AG09309 (cell line): ENCODE results near the gene SLC12A2.

Experiments
- DNase-seq: peaks from one replicate; pipeline ENCODE4 v3.0.0-alpha.2; 2010; ENCODE audit warnings: low read depth
- H3K4me3 ChIP-seq: 2 replicates; pipeline ENCODE4 v1.5.1; 2011; ENCODE audit warnings: mild to moderate bottlenecking, low read depth, low read length, moderate library complexity; ENCODE audit not compliant: control insufficient read depth
- CTCF ChIP-seq: IDR thresholded peaks from 2 replicates; pipeline ENCODE4 v1.5.1; 2011; ENCODE audit warnings: mild to moderate bottlenecking, low read depth, low read length, inconsistent platforms; ENCODE audit not compliant: insufficient read depth, control insufficient read depth; ENCODE audit errors: missing control alignments

The SLC12A2 gene

GRCh38 chr5:128196791-128197190 is 113.2 kb downstream of the SLC12A2 start:
- H3K4me3 ChIP-seq = no peak overlapping the region
- no peak for DNase-seq
- no peak for TF ChIP-seq CTCF

- no peak overlapping the region for H3K4me3 ChIP-seq
- no peak for TF ChIP-seq CTCF
- no peak for DNase-seq
Observed at GRCh38 chr5:128197896-128198522, 114.4 kb downstream of the SLC12A2 start.

- no peak overlapping the region for H3K4me3 ChIP-seq
- DNase-seq = no peak
- TF ChIP-seq CTCF = no peak
Observed at GRCh38 chr5:128199104-128199503, 115.5 kb downstream of the SLC12A2 start.

- TF ChIP-seq CTCF = no peak
- no peak overlapping the region for H3K4me3 ChIP-seq
- no peak for DNase-seq
Observed at GRCh38 chr5:128199611-128200010, 116.0 kb downstream of the SLC12A2 start.

- H3K4me3 ChIP-seq = peak overlapping the region; percentile 20
- TF ChIP-seq CTCF = peak; percentile 70
- no peak for DNase-seq
Observed at GRCh38 chr5:128201065-128201926, 117.7 kb downstream of the SLC12A2 start.

- no peak for TF ChIP-seq CTCF
- DNase-seq = no peak
Observed at GRCh38 chr5:128202320-128202719, 118.8 kb downstream of the SLC12A2 start.

GRCh38 chr5:128208436-128208835 is 124.9 kb downstream of the SLC12A2 start:
- DNase-seq = no peak
- H3K4me3 ChIP-seq = no peak overlapping the region
- TF ChIP-seq CTCF = no peak

More at GRCh38 chr5:128202320-128202719, 118.8 kb downstream of the SLC12A2 start:
- H3K4me3 ChIP-seq = no peak overlapping the region
